ENCODE measurements around the gene LCN2. TPM values are rescaled to one million over a fixed set of nuclear protein-coding genes. Genes with fewer than 3 reads are reported as not detected.

The LCN2 gene
- total RNA-seq, 1 experiment from 2014 or later, result 4,208 TPM

GRCh38 chr9:128121924-128122808 is 27.1 kb upstream of the LCN2 start:
- no TSS peak for BruUV-seq (replicated peaks)
- Mint-ChIP-seq H3K4me3 (ENCODE audit: low read depth, unreplicated experiment) (no peak overlapping the region), H3K4me1 (ENCODE audit: low read depth, unreplicated experiment) (peaks cover 12% of the 10 kb centered on the region), H3K27me3 (ENCODE audit: unreplicated experiment) (no peaks in the 10 kb centered on the region), H3K9me3 (ENCODE audit: low read depth, unreplicated experiment) (no peaks in the 10 kb centered on the region), H3K27ac (ENCODE audit: unreplicated experiment) (no peak overlapping the region), H3K36me3 (ENCODE audit: insufficient read depth, unreplicated experiment) (peaks cover 75% of the 10 kb centered on the region)
- intact Hi-C loops (cut with micrococcal nuclease; ENCODE audit: unreplicated experiment), result no loop called here
- TF ChIP-seq CTCF (IDR thresholded peaks at IDR 0.05; ENCODE audit: unreplicated experiment), result no peak
- CTCF ChIA-PET, result no interaction called here
- no peak for DNase-seq

- no peaks in the 10 kb centered on the region for H3K9me3 Mint-ChIP-seq (ENCODE audit: low read depth, unreplicated experiment)
- H3K4me1 Mint-ChIP-seq (ENCODE audit: low read depth, unreplicated experiment), result peaks cover 12% of the 10 kb centered on the region
- TF ChIP-seq CTCF (IDR thresholded peaks at IDR 0.05; ENCODE audit: unreplicated experiment), result no peak
- no peak overlapping the region for H3K27ac Mint-ChIP-seq (ENCODE audit: unreplicated experiment)
- BruUV-seq (replicated peaks), result no TSS peak
- intact Hi-C loops (cut with micrococcal nuclease; ENCODE audit: unreplicated experiment), result no loop called here
- CTCF ChIA-PET, result interaction anchor here (0.5 kb wide), 1 partner anchor 38 kb away, joined by 3 read pairs; no protein-coding TSS in a partner anchor
- no peak for DNase-seq
- peaks cover 81% of the 10 kb centered on the region for H3K36me3 Mint-ChIP-seq (ENCODE audit: insufficient read depth, unreplicated experiment)
- H3K27me3 Mint-ChIP-seq (ENCODE audit: unreplicated experiment), result no peaks in the 10 kb centered on the region
- no peak overlapping the region for H3K4me3 Mint-ChIP-seq (ENCODE audit: low read depth, unreplicated experiment)
These were observed 26.5 kb upstream of the LCN2 start for GRCh38 chr9:128122809-128123175.

DNA sequence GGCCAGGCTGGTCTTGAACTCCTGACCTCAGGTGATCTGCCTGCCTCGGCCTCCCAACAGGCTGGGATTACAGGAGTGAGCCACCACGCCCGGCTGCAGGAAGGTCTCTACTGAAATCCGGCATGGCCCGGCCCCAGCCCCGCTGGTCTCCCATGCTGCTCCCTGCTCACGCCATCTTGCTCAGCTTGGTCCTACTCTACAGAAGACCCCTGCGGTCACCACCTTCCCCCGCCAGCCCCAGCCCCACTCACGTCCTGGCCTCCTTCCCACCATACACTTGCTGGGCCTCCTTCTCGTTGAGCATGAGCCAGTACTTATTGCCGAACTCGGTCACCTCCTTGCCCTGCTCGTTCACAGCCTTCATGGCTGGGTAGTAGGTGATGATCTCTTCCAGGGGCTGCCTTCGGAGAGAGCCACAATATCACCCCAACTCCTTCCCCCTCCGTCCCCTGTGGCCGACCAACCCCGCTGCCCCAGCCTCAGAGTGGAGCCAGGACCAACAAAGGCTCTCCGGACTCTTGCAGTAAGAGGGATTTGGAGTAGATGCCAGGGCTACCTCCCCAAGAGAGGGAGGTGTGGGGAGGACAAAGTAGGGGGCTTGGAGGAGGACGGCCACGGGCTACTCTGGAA is 25.7 kb upstream of the LCN2 start:
- TF ChIP-seq CTCF (IDR thresholded peaks at IDR 0.05; ENCODE audit: unreplicated experiment), result no peak
- Mint-ChIP-seq H3K36me3 (ENCODE audit: insufficient read depth, unreplicated experiment) (peaks cover 81% of the 10 kb centered on the region), H3K4me1 (ENCODE audit: low read depth, unreplicated experiment) (peaks cover 12% of the 10 kb centered on the region), H3K4me3 (ENCODE audit: low read depth, unreplicated experiment) (no peak overlapping the region), H3K27ac (ENCODE audit: unreplicated experiment) (no peak overlapping the region), H3K9me3 (ENCODE audit: low read depth, unreplicated experiment) (no peaks in the 10 kb centered on the region), H3K27me3 (ENCODE audit: unreplicated experiment) (no peaks in the 10 kb centered on the region)
- no TSS peak for BruUV-seq (replicated peaks)
- intact Hi-C loops (cut with micrococcal nuclease; ENCODE audit: unreplicated experiment), result no loop called here
- no peak for DNase-seq
- CTCF ChIA-PET, result interaction anchor here (0.5 kb wide), 1 partner anchor 38 kb away, joined by 3 read pairs; no protein-coding TSS in a partner anchor

GRCh38 chr9:128124451-128124850 is 24.8 kb upstream of the LCN2 start:
- Mint-ChIP-seq H3K4me1 (ENCODE audit: low read depth, unreplicated experiment) (peaks cover 19% of the 10 kb centered on the region), H3K27me3 (ENCODE audit: unreplicated experiment) (no peaks in the 10 kb centered on the region), H3K4me3 (ENCODE audit: low read depth, unreplicated experiment) (peak overlapping the region; percentile 94), H3K27ac (ENCODE audit: unreplicated experiment) (no peak overlapping the region), H3K36me3 (ENCODE audit: insufficient read depth, unreplicated experiment) (peaks cover 86% of the 10 kb centered on the region), H3K9me3 (ENCODE audit: low read depth, unreplicated experiment) (peaks cover 2% of the 10 kb centered on the region)
- DNase-seq, result no peak
- CTCF ChIA-PET, result interaction anchor here (0.7 to 1.4 kb wide), 6 partner anchors 25 to 66 kb away, joined by 3 to 6 read pairs (median 4); partner anchors contain the start of genes BBLN and LCN2
- no peak for TF ChIP-seq CTCF (IDR thresholded peaks at IDR 0.05; ENCODE audit: unreplicated experiment)
- no TSS peak for BruUV-seq (replicated peaks)
- intact Hi-C loops (cut with micrococcal nuclease; ENCODE audit: unreplicated experiment), result no loop called here

Data from Calu3 (cell line).